Loucy (cell line): ENCODE data around the gene ZBTB20.

ENCODE experiments used
- H2AFZ ChIP-seq: fragments of 200-600 bp; sonication (generic); 2 replicates; pipeline ENCODE4 v1.6.0; 2016; ENCODE audit warnings: antibody characterized with exemption, mild to moderate bottlenecking, low read length, moderate library complexity
- H3F3A ChIP-seq: fragments of 200-600 bp; 2 replicates; pipeline ENCODE4 v1.6.0; 2016; ENCODE audit warnings: antibody characterized with exemption, low read depth, mild to moderate bottlenecking
- H3K27me3 ChIP-seq: fragments of 200-600 bp; sonication (generic); 2 replicates; pipeline ENCODE4 v1.6.1; 2014; ENCODE audit warnings: low read length, mild to moderate bottlenecking; ENCODE audit not compliant: insufficient read depth, poor library complexity, severe bottlenecking
- H3K36me3 ChIP-seq: fragments of 200-600 bp; sonication (generic); 2 replicates; pipeline ENCODE4 v1.6.1; 2016; ENCODE audit warnings: low read length; ENCODE audit not compliant: insufficient read depth
- H3K4me1 ChIP-seq: fragments of 200-600 bp; sonication (generic); 2 replicates; pipeline ENCODE4 v1.5.1; 2014; ENCODE audit warnings: low read length, mild to moderate bottlenecking; ENCODE audit not compliant: insufficient read depth, poor library complexity, severe bottlenecking
- H3K4me2 ChIP-seq: fragments of 200-600 bp; sonication (generic); 2 replicates; pipeline ENCODE4 v1.6.0; 2014; ENCODE audit warnings: antibody characterized with exemption, low read length, low read depth, mild to moderate bottlenecking; ENCODE audit not compliant: poor library complexity, severe bottlenecking
- H3K4me3 ChIP-seq: fragments of 200-600 bp; sonication (generic); 2 replicates; pipeline ENCODE4 v1.5.1; 2014; ENCODE audit warnings: low read length, mild to moderate bottlenecking, mixed read lengths; ENCODE audit not compliant: poor library complexity, severe bottlenecking
- H3K79me2 ChIP-seq: fragments of 200-600 bp; sonication (generic); 2 replicates; pipeline ENCODE4 v1.6.1; 2014; ENCODE audit warnings: low read length; ENCODE audit not compliant: insufficient read depth
- H3K9ac ChIP-seq: fragments of 200-600 bp; sonication (generic); 2 replicates; pipeline ENCODE4 v1.6.0; 2014; ENCODE audit warnings: mild to moderate bottlenecking, low read depth, low read length, moderate library complexity; ENCODE audit not compliant: poor library complexity, severe bottlenecking
- H3K9me2 ChIP-seq: fragments of 200-600 bp; sonication (generic); replicated peaks from 2 replicates; pipeline ENCODE4 v1.6.1; 2016; ENCODE audit warnings: low read depth, low read length, mixed read lengths
- H3K9me3 ChIP-seq: fragments of 200-600 bp; sonication (generic); 2 replicates; pipeline ENCODE4 v1.6.1; 2014; ENCODE audit warnings: mild to moderate bottlenecking, antibody characterized with exemption, low read length, low read depth; ENCODE audit not compliant: insufficient read depth
- H4K20me1 ChIP-seq: fragments of 200-600 bp; sonication (generic); 2 replicates; pipeline ENCODE4 v1.6.0; 2014; ENCODE audit warnings: antibody characterized with exemption, low read length, mild to moderate bottlenecking; ENCODE audit not compliant: insufficient read depth, poor library complexity, severe bottlenecking
- EZH2phosphoT487 ChIP-seq: fragments of 200-600 bp; IDR thresholded peaks from 2 replicates; pipeline ENCODE4 v1.6.1; 2018; ENCODE audit warnings: antibody characterized with exemption, mild to moderate bottlenecking, moderate library complexity, borderline replicate concordance
- TF ChIP-seq, protein P1 (sequence below): fragments of 200-600 bp; sonication (generic); conservative IDR thresholded peaks from 2 replicates; pipeline ENCODE4 v1.5.1; 2014; ENCODE audit warnings: mild to moderate bottlenecking, antibody characterized with exemption, low read length

Gene ZBTB20

DNA sequence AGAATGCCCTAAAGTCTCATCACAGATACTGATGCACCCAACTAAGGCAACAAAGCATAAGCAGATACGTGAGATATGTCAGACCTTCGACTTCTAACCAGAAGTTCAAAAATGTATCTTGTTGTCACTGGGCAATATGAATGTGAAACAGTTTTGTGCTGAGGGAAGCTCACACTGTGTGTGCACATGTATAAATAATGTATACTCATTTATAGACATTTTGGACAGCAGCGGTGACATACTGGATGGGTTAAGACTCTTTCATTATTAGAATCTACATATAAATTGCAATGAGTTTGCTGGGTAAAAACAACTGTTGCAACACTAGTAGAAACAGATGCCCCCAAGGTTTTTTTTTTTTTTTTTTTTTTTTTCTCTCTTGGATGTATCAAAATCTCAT, 815.4 kb downstream of the ZBTB20 start:
- TF ChIP-seq, protein P1, sequence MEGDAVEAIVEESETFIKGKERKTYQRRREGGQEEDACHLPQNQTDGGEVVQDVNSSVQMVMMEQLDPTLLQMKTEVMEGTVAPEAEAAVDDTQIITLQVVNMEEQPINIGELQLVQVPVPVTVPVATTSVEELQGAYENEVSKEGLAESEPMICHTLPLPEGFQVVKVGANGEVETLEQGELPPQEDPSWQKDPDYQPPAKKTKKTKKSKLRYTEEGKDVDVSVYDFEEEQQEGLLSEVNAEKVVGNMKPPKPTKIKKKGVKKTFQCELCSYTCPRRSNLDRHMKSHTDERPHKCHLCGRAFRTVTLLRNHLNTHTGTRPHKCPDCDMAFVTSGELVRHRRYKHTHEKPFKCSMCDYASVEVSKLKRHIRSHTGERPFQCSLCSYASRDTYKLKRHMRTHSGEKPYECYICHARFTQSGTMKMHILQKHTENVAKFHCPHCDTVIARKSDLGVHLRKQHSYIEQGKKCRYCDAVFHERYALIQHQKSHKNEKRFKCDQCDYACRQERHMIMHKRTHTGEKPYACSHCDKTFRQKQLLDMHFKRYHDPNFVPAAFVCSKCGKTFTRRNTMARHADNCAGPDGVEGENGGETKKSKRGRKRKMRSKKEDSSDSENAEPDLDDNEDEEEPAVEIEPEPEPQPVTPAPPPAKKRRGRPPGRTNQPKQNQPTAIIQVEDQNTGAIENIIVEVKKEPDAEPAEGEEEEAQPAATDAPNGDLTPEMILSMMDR: no peak
- no peak for TF ChIP-seq EZH2phosphoT487
- H3K9me2 ChIP-seq: no peaks in the 10 kb centered on the region
- H3K4me1 ChIP-seq: no peaks in the 10 kb centered on the region
- no peak overlapping the region for H3K4me2 ChIP-seq
- no peaks in the 10 kb centered on the region for H3K9me3 ChIP-seq
- H3F3A ChIP-seq: no peaks in the 10 kb centered on the region
- H3K36me3 ChIP-seq: no peaks in the 10 kb centered on the region
- H3K27me3 ChIP-seq: no peaks in the 10 kb centered on the region
- H4K20me1 ChIP-seq: no peaks in the 10 kb centered on the region
- H3K9ac ChIP-seq: no peak overlapping the region
- H2AFZ ChIP-seq: no peak overlapping the region
- H3K79me2 ChIP-seq: no peaks in the 10 kb centered on the region
- H3K4me3 ChIP-seq: no peak overlapping the region

DNA sequence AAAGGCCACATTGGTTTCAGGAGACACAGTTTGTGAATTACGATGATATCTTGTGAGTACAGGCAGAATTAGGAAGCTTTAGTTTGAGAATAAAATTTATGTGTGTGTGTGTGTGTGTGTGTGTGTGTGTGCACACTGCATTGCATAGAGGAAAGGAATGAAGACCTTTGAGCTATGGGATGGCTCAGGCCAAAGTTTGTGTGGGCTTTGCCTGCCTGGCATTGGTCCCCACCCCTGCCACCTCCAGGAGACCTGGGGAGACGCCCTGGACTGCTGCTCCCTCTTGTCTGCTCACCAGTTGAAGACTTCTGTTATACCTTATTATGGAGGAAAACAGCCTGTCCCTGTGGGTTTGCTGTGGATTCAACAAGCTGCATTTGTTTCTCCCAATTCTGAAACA, 816.1 kb downstream of the ZBTB20 start:
- Histone ChIP-seq H3K27me3 (no peaks in the 10 kb centered on the region), H4K20me1 (no peaks in the 10 kb centered on the region), H2AFZ (no peak overlapping the region), H3K4me3 (no peak overlapping the region), H3K36me3 (no peaks in the 10 kb centered on the region), H3K9me3 (no peaks in the 10 kb centered on the region), H3K9ac (no peak overlapping the region), H3K9me2 (no peaks in the 10 kb centered on the region), H3K4me2 (no peak overlapping the region), H3K4me1 (no peaks in the 10 kb centered on the region), H3K79me2 (no peaks in the 10 kb centered on the region), H3F3A (no peaks in the 10 kb centered on the region)
- TF ChIP-seq EZH2phosphoT487: no peak
- TF ChIP-seq, protein P1: no peak

DNA sequence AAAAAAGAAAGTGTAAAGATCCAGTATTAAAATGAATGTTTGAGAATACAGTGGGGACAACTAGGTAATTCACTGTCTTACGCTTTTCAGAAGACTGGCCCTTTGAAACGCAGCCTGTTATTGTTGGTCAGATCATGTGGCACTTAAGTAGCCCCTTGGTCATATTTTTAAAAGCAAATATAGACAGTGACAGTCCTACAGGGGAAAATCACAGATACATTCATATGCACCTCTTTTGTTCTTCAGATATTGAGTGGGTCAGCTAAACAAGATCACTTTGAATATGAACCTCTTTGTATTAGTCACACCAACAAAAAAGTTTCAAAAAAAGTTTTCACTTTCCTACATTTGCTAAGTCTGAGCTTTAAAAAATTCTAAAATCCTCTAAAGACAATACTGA, 817.3 kb downstream of the ZBTB20 start:
- H3K79me2 ChIP-seq: no peaks in the 10 kb centered on the region

More for the DNA sequence above, 817.3 kb downstream of the ZBTB20 start:
- Histone ChIP-seq H3K9me3 (no peaks in the 10 kb centered on the region), H2AFZ (no peak overlapping the region), H3K4me1 (no peaks in the 10 kb centered on the region), H4K20me1 (no peaks in the 10 kb centered on the region), H3K4me3 (no peak overlapping the region), H3K9ac (no peak overlapping the region), H3F3A (no peaks in the 10 kb centered on the region), H3K36me3 (no peaks in the 10 kb centered on the region), H3K9me2 (no peaks in the 10 kb centered on the region), H3K4me2 (no peak overlapping the region), H3K27me3 (no peaks in the 10 kb centered on the region)
- TF ChIP-seq, protein P1: no peak
- no peak for TF ChIP-seq EZH2phosphoT487
